ENCODE data around the gene ADSS1.

Gene ADSS1

GRCh38 chr14:104710071-104710735, 13.8 kb upstream of the ADSS1 start:
- Histone ChIP-seq H3K4me3 (ENCODE audit: insufficient read depth in 1 of 2, low read depth in 1 of 2, low read length in 2 of 2) (no peak overlapping the region), H3K27me3 (ENCODE audit: control insufficient read depth in 1 of 2, insufficient read depth in 1 of 2, low read length in 2 of 2) (no peaks in the 10 kb centered on the region), H2BK120ac (ENCODE audit: low read depth, low read length) (no peak overlapping the region), H3K14ac (ENCODE audit: low read length in 2 of 2) (no peak overlapping the region), H3K9me3 (ENCODE audit: control insufficient read depth, low read length) (no peaks in the 10 kb centered on the region), H3K9ac (ENCODE audit: low read length) (no peak overlapping the region), H3K4me2 (ENCODE audit: low read length, poor library complexity, severe bottlenecking) (no peak overlapping the region), H2BK5ac (ENCODE audit: low read depth, low read length, poor library complexity, severe bottlenecking) (no peak overlapping the region), H3K36me3 (ENCODE audit: control insufficient read depth in 1 of 2, insufficient read depth in 2 of 2, low read depth in 1 of 2, low read length in 2 of 2) (peaks cover 71 to 89% of the 10 kb centered on the region in 2 experiments), H3K4ac (ENCODE audit: low read depth in 1 of 2, low read length in 2 of 2) (no peak overlapping the region), H2BK12ac (ENCODE audit: low read length in 2 of 2) (peak overlapping the region in 1 of 2 experiments; percentile 10), H3K23ac (ENCODE audit: low read length in 2 of 2) (no peak overlapping the region), H2BK15ac (ENCODE audit: low read depth, poor library complexity, severe bottlenecking) (no peak overlapping the region), H2AFZ (ENCODE audit: low read depth, low read length) (no peak overlapping the region), H4K91ac (ENCODE audit: low read length) (peak overlapping the region; percentile 44), H4K8ac (ENCODE audit: low read length) (peak overlapping the region; percentile 15), H3K27ac (ENCODE audit: low read length, poor library complexity, severe bottlenecking) (no peak overlapping the region), H2AK5ac (ENCODE audit: low read length, severe bottlenecking) (no peak overlapping the region), H3K18ac (ENCODE audit: low read depth in 1 of 2, low read length in 2 of 2) (no peak overlapping the region), H3K4me1 (ENCODE audit: control insufficient read depth, insufficient read depth, low read depth, low read length) (peaks cover 42% of the 10 kb centered on the region), H3K79me1 (replicated peaks; ENCODE audit: low read length, poor library complexity, severe bottlenecking) (peaks cover 19% of the 10 kb centered on the region)
- DNase-seq = no peak
- 94% methylated on average over 34 of the region's 34 CpGs for WGBS

- Histone ChIP-seq H2BK5ac (ENCODE audit: low read depth, low read length, poor library complexity, severe bottlenecking) (no peak overlapping the region), H2AFZ (ENCODE audit: low read depth, low read length) (no peak overlapping the region), H2BK120ac (ENCODE audit: low read depth, low read length) (no peak overlapping the region), H3K27me3 (ENCODE audit: control insufficient read depth in 1 of 2, insufficient read depth in 1 of 2, low read length in 2 of 2) (no peaks in the 10 kb centered on the region), H3K27ac (ENCODE audit: low read length, poor library complexity, severe bottlenecking) (no peak overlapping the region), H3K14ac (ENCODE audit: low read length in 2 of 2) (no peak overlapping the region), H3K9ac (ENCODE audit: low read length) (no peak overlapping the region), H2BK12ac (ENCODE audit: low read length in 2 of 2) (no peak overlapping the region), H3K4me1 (ENCODE audit: control insufficient read depth, insufficient read depth, low read depth, low read length) (peaks cover 16% of the 10 kb centered on the region), H2BK15ac (ENCODE audit: low read depth, poor library complexity, severe bottlenecking) (no peak overlapping the region), H3K79me1 (replicated peaks; ENCODE audit: low read length, poor library complexity, severe bottlenecking) (peaks cover 13% of the 10 kb centered on the region), H3K4me3 (ENCODE audit: insufficient read depth in 1 of 2, low read depth in 1 of 2, low read length in 2 of 2) (no peak overlapping the region), H2AK5ac (ENCODE audit: low read length, severe bottlenecking) (no peak overlapping the region), H4K91ac (ENCODE audit: low read length) (no peak overlapping the region), H3K4me2 (ENCODE audit: low read length, poor library complexity, severe bottlenecking) (no peak overlapping the region), H3K18ac (ENCODE audit: low read depth in 1 of 2, low read length in 2 of 2) (no peak overlapping the region), H3K23ac (ENCODE audit: low read length in 2 of 2) (no peak overlapping the region), H4K8ac (ENCODE audit: low read length) (no peak overlapping the region), H3K4ac (ENCODE audit: low read depth in 1 of 2, low read length in 2 of 2) (no peak overlapping the region), H3K9me3 (ENCODE audit: control insufficient read depth, low read length) (no peaks in the 10 kb centered on the region), H3K36me3 (ENCODE audit: control insufficient read depth in 1 of 2, insufficient read depth in 2 of 2, low read depth in 1 of 2, low read length in 2 of 2) (peaks cover 77 to 93% of the 10 kb centered on the region in 2 experiments)
- 97% methylated on average over 40 of the region's 40 CpGs for WGBS
- no peak for DNase-seq
Measured at GRCh38 chr14:104712881-104713734, 10.9 kb upstream of the ADSS1 start.

- H3K4me2 ChIP-seq (ENCODE audit: low read length, poor library complexity, severe bottlenecking) = no peak overlapping the region
- H3K27me3 ChIP-seq (ENCODE audit: control insufficient read depth in 1 of 2, insufficient read depth in 1 of 2, low read length in 2 of 2) = no peaks in the 10 kb centered on the region
- no peaks in the 10 kb centered on the region for H3K9me3 ChIP-seq (ENCODE audit: control insufficient read depth, low read length)
- no peak overlapping the region for H2BK5ac ChIP-seq (ENCODE audit: low read depth, low read length, poor library complexity, severe bottlenecking)
- WGBS = 94% methylated on average over 16 of the region's 16 CpGs
- no peak overlapping the region for H4K8ac ChIP-seq (ENCODE audit: low read length)
- H4K91ac ChIP-seq (ENCODE audit: low read length) = no peak overlapping the region
- no peak overlapping the region for H2BK120ac ChIP-seq (ENCODE audit: low read depth, low read length)
- no peak overlapping the region for H3K4me3 ChIP-seq (ENCODE audit: insufficient read depth in 1 of 2, low read depth in 1 of 2, low read length in 2 of 2)
- H2BK15ac ChIP-seq (ENCODE audit: low read depth, poor library complexity, severe bottlenecking) = no peak overlapping the region
- H2AK5ac ChIP-seq (ENCODE audit: low read length, severe bottlenecking) = no peak overlapping the region
- no peak overlapping the region for H3K4ac ChIP-seq (ENCODE audit: low read depth in 1 of 2, low read length in 2 of 2)
- DNase-seq = no peak
- no peak overlapping the region for H2BK12ac ChIP-seq (ENCODE audit: low read length in 2 of 2)
- no peak overlapping the region for H3K9ac ChIP-seq (ENCODE audit: low read length)
- H3K14ac ChIP-seq (ENCODE audit: low read length in 2 of 2) = no peak overlapping the region
- H3K27ac ChIP-seq (ENCODE audit: low read length, poor library complexity, severe bottlenecking) = no peak overlapping the region
- peaks cover 80 to 98% of the 10 kb centered on the region in 2 experiments for H3K36me3 ChIP-seq (ENCODE audit: control insufficient read depth in 1 of 2, insufficient read depth in 2 of 2, low read depth in 1 of 2, low read length in 2 of 2)
- no peak overlapping the region for H3K23ac ChIP-seq (ENCODE audit: low read length in 2 of 2)
- no peak overlapping the region for H2AFZ ChIP-seq (ENCODE audit: low read depth, low read length)
- H3K18ac ChIP-seq (ENCODE audit: low read depth in 1 of 2, low read length in 2 of 2) = no peak overlapping the region
- H3K79me1 ChIP-seq (replicated peaks; ENCODE audit: low read length, poor library complexity, severe bottlenecking) = peaks cover 16% of the 10 kb centered on the region
- H3K4me1 ChIP-seq (ENCODE audit: control insufficient read depth, insufficient read depth, low read depth, low read length) = peaks cover 7% of the 10 kb centered on the region
Measured at GRCh38 chr14:104714066-104714465, 10.0 kb upstream of the ADSS1 start.

GRCh38 chr14:104714681-104715080, 9.3 kb upstream of the ADSS1 start:
- Histone ChIP-seq H3K4me1 (ENCODE audit: control insufficient read depth, insufficient read depth, low read depth, low read length) (peaks cover 4% of the 10 kb centered on the region), H4K8ac (ENCODE audit: low read length) (no peak overlapping the region), H3K18ac (ENCODE audit: low read depth in 1 of 2, low read length in 2 of 2) (no peak overlapping the region), H3K9ac (ENCODE audit: low read length) (no peak overlapping the region), H3K36me3 (ENCODE audit: control insufficient read depth in 1 of 2, insufficient read depth in 2 of 2, low read depth in 1 of 2, low read length in 2 of 2) (peaks cover 84 to 98% of the 10 kb centered on the region in 2 experiments), H3K23ac (ENCODE audit: low read length in 2 of 2) (no peak overlapping the region), H2BK15ac (ENCODE audit: low read depth, poor library complexity, severe bottlenecking) (no peak overlapping the region), H3K79me1 (replicated peaks; ENCODE audit: low read length, poor library complexity, severe bottlenecking) (peaks cover 15% of the 10 kb centered on the region), H3K9me3 (ENCODE audit: control insufficient read depth, low read length) (no peaks in the 10 kb centered on the region), H2BK5ac (ENCODE audit: low read depth, low read length, poor library complexity, severe bottlenecking) (no peak overlapping the region), H2AK5ac (ENCODE audit: low read length, severe bottlenecking) (no peak overlapping the region), H3K4ac (ENCODE audit: low read depth in 1 of 2, low read length in 2 of 2) (no peak overlapping the region), H2BK12ac (ENCODE audit: low read length in 2 of 2) (no peak overlapping the region), H3K4me3 (ENCODE audit: insufficient read depth in 1 of 2, low read depth in 1 of 2, low read length in 2 of 2) (no peak overlapping the region), H3K14ac (ENCODE audit: low read length in 2 of 2) (no peak overlapping the region), H2AFZ (ENCODE audit: low read depth, low read length) (no peak overlapping the region), H3K27ac (ENCODE audit: low read length, poor library complexity, severe bottlenecking) (no peak overlapping the region), H3K4me2 (ENCODE audit: low read length, poor library complexity, severe bottlenecking) (no peak overlapping the region), H4K91ac (ENCODE audit: low read length) (no peak overlapping the region), H3K27me3 (ENCODE audit: control insufficient read depth in 1 of 2, insufficient read depth in 1 of 2, low read length in 2 of 2) (no peaks in the 10 kb centered on the region), H2BK120ac (ENCODE audit: low read depth, low read length) (no peak overlapping the region)
- DNase-seq = no peak
- 98% methylated on average over 31 of the region's 31 CpGs for WGBS

Measured in mesenchymal stem cell (in vitro differentiated cells and primary cell).